Heart left ventricle (tissue), 13 donors: Measurements from ENCODE around the gene MUC2.

Experiments
- POLR2A ChIP-seq, 2 donors: fragments of 450-650 bp; IDR thresholded peaks; one replicate each; pipeline ENCODE4 v1.6.1; 2017; ENCODE audit warnings: antibody characterized with exemption in 2 of 2, mild to moderate bottlenecking in 2 of 2, moderate library complexity in 2 of 2
- TF ChIP-seq, protein P1 (sequence below), 12 donors: fragments of 200-600 bp; sonication (generic) in 4 of 12; IDR thresholded peaks; one replicate each; pipeline versions ENCODE4 v1.5.0 to v1.8.0; 2018 to 2022; ENCODE audit warnings: antibody characterized with exemption in 12 of 12, mild to moderate bottlenecking in 5 of 12
- donor health status: ischemic (EF 13 %, LVEDD 7.1; RV severe dilation, severe dysfunction).
- donor health status: DM: no; HTN: yes; CAD: no.
- donor health status: DM: no; HTN: no; CAD: no.
- donor health status: ischemic (EF 25% LVEDD 6.9; RV normal size, moderate dysfunction).
- donor health status: ischemic (EF 25% LVEDD 5.7; RV mildly dilated, moderate dysfunction).
- donor health status: ischemic (EF 35%, LVEDD 5.7; RV mildly dilated, moderate dysfunction).
- donor health status: nonischemic (EF 11% LVEDD 7.7; RV severe dilation, severe dysfunction).
- donor health status: DM: yes; HTN: yes; CAD: no.
- donor health status: PGD.
- donor health status: ischemic (EF 29% LVEDD 5.4; RV normal size, mild dysfunction).
- donor health status: nonischemic (EF 23%, LVEDD 6.1; RV moderate dilation, normal function).

DNA sequence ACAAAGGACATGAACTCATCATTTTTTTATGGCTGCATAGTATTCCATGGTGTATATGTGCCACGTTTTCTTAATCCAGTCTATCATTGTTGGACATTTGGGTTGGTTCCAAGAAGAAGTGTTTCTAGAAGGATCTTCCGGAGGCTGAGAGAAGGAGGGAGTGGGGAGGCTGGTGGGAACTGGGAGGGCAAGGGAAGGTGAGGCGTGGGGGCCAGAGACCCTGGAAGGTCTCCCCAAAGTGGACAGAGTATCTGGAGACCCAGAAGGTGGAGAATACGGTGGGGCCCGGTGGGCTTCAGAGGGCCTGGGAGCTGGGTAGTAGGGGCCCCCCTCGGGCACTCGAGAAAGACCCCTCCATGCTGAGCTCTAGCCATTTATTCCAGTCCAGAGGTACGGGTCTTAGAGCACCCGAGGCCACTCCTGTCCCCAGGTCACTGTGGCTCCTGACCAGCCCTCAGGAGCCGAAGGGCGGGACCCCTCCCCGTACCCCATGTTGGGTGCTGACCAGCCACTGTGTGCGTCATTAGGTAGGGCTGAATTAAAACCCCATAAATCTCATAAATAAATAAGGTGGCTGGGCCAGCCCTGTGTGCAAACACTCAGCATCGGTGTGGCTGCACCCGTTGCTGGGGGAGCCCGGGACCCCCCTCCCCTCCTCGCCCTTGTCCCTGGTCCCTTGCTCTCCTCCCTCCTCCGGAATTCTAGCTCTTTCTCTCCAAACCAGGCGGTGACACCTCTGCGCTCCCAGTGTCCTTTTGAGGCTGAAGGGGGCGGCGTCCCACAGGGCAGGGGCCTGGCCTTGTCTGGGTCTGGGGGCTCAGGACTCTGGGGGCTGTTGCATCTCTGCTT is 44.3 kb downstream of the MUC2 start:
- TF ChIP-seq, protein P1, sequence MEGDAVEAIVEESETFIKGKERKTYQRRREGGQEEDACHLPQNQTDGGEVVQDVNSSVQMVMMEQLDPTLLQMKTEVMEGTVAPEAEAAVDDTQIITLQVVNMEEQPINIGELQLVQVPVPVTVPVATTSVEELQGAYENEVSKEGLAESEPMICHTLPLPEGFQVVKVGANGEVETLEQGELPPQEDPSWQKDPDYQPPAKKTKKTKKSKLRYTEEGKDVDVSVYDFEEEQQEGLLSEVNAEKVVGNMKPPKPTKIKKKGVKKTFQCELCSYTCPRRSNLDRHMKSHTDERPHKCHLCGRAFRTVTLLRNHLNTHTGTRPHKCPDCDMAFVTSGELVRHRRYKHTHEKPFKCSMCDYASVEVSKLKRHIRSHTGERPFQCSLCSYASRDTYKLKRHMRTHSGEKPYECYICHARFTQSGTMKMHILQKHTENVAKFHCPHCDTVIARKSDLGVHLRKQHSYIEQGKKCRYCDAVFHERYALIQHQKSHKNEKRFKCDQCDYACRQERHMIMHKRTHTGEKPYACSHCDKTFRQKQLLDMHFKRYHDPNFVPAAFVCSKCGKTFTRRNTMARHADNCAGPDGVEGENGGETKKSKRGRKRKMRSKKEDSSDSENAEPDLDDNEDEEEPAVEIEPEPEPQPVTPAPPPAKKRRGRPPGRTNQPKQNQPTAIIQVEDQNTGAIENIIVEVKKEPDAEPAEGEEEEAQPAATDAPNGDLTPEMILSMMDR (IDR thresholded peaks at IDR 0.05): no peak
- TF ChIP-seq POLR2A (IDR thresholded peaks at IDR 0.05): no peak
